Vagina (tissue), 2 donors: ENCODE data around the gene PVALB.

Experiments
- CTCF ChIP-seq, 3 experiments: fragments of 450-650 bp in 2 of 3; fragments of 200-600 bp in 1 of 3; sonication (generic) in 1 of 3; IDR thresholded peaks; one replicate each; pipeline ENCODE4 v1.5.1; 2017 to 2019; ENCODE audit warnings: antibody characterized with exemption in 3 of 3, mild to moderate bottlenecking in 2 of 3, moderate library complexity in 2 of 3
- POLR2A ChIP-seq, 2 donors: fragments of 450-650 bp; IDR thresholded peaks; one replicate each; pipeline ENCODE4 v1.6.1; 2017; ENCODE audit warnings: antibody characterized with exemption in 2 of 2, mild to moderate bottlenecking in 2 of 2, moderate library complexity in 2 of 2

GRCh38 chr22:36758792-36759271 lies 58.0 kb downstream of the PVALB start:
- TF ChIP-seq POLR2A (IDR thresholded peaks at IDR 0.05) (no peak), CTCF (IDR thresholded peaks at IDR 0.05) (no peak)
